GM19395 (cell line): ENCODE results near the gene METTL26.

Experiments used
- ATAC-seq: cut with Tn5 transposase; IDR thresholded peaks from one replicate; pipeline ENCODE4 v1.9.1; 2021; ENCODE audit warnings: mild to moderate bottlenecking, moderate library complexity; ENCODE audit not compliant: unreplicated experiment

METTL26 gene

GRCh38 chr16:627454-628239 lies 8.5 kb downstream of the METTL26 start:
- no peak for ATAC-seq

- no peak for ATAC-seq
Observed at GRCh38 chr16:626787-627453, 9.2 kb downstream of the METTL26 start.

- no peak for ATAC-seq
Observed at GRCh38 chr16:625977-626765, 9.9 kb downstream of the METTL26 start.

- ATAC-seq = no peak
Observed at GRCh38 chr16:625117-625976, 10.8 kb downstream of the METTL26 start.

- ATAC-seq = no peak
Observed at GRCh38 chr16:624526-625070, 11.5 kb downstream of the METTL26 start.

GRCh38 chr16:622920-623280 lies 13.2 kb downstream of the METTL26 start:
- no peak for ATAC-seq

- ATAC-seq = no peak
Observed at GRCh38 chr16:621526-622105, 14.5 kb downstream of the METTL26 start.

GRCh38 chr16:620700-621525 lies 15.2 kb downstream of the METTL26 start:
- no peak for ATAC-seq

- ATAC-seq = no peak
Observed at GRCh38 chr16:619476-620100, 16.5 kb downstream of the METTL26 start.

GRCh38 chr16:617855-618254 lies 18.2 kb downstream of the METTL26 start:
- no peak for ATAC-seq

GRCh38 chr16:616733-617586 lies 19.1 kb downstream of the METTL26 start:
- no peak for ATAC-seq

- ATAC-seq = no peak
Observed at GRCh38 chr16:615122-615521, 21.0 kb downstream of the METTL26 start.

- ATAC-seq = no peak
Observed at GRCh38 chr16:610513-611381, 25.4 kb downstream of the METTL26 start.

- no peak for ATAC-seq
Observed at GRCh38 chr16:609984-610383, 26.1 kb downstream of the METTL26 start.

- no peak for ATAC-seq
Observed at GRCh38 chr16:609316-609715, 26.8 kb downstream of the METTL26 start.

GRCh38 chr16:608019-608418 lies 28.1 kb downstream of the METTL26 start:
- ATAC-seq = no peak
